GM10266 (cell line): ENCODE measurements around the gene LAMA5.

Experiments used
- DNase-seq: peaks from one replicate; pipeline ENCODE4 v3.0.0; 2012; ENCODE audit errors: extremely low spot score
- CTCF ChIP-seq: IDR thresholded peaks from 2 replicates; pipeline ENCODE4 v1.5.1; 2012; ENCODE audit warnings: mild to moderate bottlenecking, low read depth; ENCODE audit not compliant: control insufficient read depth, insufficient read depth; ENCODE audit errors: missing control alignments

LAMA5 gene

GRCh38 chr20:62319346-62319909 is 47.7 kb downstream of the LAMA5 start:
- DNase-seq, result no peak

GRCh38 chr20:62318400-62319345 is 48.4 kb downstream of the LAMA5 start:
- DNase-seq, result no peak
- TF ChIP-seq CTCF, result no peak

More at GRCh38 chr20:62319346-62319909, 47.7 kb downstream of the LAMA5 start:
- no peak for TF ChIP-seq CTCF

- TF ChIP-seq CTCF, result no peak
- DNase-seq, result no peak
These were observed 49.9 kb downstream of the LAMA5 start for GRCh38 chr20:62317167-62317655.

- DNase-seq, result no peak
- TF ChIP-seq CTCF, result no peak
These were observed 50.6 kb downstream of the LAMA5 start for GRCh38 chr20:62316331-62317166.

- no peak for TF ChIP-seq CTCF
- no peak for DNase-seq
These were observed 51.3 kb downstream of the LAMA5 start for GRCh38 chr20:62315773-62316172.

- TF ChIP-seq CTCF, result no peak
- no peak for DNase-seq
These were observed 52.3 kb downstream of the LAMA5 start for GRCh38 chr20:62314711-62315302.

GRCh38 chr20:62314339-62314638 is 52.8 kb downstream of the LAMA5 start:
- DNase-seq, result no peak
- TF ChIP-seq CTCF, result no peak
